ENCODE data around the gene AATK.
"Not testable (repeated sequence)": the region's sequence is repeated elsewhere in the genome, so short reads cannot be mapped to it uniquely, and the experiment has no call there.

The AATK gene

DNA sequence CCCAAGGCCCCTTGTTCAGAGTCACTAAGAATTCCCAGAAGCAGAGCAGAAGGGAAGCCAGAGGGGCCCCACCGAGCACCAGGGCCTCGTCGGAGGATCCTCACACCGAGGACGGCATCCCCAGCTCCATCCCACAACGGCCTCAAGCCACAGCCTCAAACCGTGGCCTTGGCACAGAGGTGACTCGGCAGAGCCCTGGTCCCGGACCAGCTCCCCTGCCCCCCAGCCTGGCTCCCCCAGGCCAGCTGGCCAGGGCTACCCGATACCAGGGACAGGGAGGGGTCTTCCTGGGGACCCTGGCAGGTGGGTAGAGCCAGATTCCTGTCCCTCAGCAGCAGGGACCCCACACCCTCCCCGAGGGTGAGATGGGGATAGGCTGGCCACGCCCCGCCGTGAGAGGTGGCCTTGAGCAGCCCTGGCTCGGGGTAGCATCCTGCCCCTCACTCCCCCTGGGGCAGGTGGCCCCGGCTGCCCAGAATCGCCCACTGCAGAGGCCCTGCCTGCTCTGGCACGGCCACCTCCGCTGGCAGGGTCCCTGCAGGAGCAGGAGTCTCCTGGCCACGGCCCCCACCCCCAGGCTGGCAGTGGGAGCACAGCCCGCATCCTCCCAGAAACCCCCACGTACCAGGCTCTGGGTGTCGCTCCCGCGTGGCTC, 6.3 kb downstream of the AATK start:
- DNase-seq, result no peak

DNA sequence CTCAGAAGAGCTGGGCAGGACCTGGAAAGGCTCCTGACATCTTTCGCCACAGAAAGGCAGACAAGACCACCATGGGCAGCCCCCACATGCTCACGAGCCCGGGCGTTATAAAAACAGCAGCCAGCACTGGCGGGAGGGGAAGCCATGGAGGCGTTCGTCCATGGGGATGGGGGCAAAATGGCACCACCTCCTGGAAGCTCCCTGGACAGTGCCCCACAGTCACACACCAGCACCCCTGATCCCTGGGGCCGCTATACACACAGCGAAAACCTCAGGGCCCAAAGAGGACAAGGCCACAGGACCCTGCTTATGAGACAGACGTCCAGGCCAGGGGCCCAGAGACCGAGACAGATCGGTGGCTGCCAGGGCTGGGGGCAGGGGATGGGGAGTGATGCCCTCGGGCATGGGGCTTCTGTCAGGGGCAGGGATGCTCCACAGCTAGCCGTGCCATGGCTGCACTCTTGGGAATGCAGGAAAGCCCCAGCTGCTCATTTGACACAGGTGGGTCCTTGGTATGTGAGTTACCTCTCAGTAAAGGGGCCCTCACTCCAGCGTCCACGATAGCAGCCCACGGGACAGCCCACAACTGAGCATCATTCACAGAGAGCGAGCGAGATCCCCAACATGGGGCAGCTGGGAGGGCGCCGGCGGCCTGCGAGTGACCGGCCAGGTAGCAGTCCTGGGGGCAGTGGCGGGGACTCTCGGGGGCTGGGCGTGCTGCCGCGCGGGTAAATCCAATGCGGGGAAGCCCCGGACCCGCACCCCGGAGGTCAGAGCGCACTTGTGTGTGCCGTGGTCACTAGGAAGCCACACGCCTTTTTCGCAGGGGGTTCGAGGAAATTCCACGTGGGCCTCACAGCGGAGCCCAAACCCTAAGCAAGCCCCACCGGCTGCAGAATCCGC, 7.1 kb downstream of the AATK start:
- DNase-seq, result no peak

DNA sequence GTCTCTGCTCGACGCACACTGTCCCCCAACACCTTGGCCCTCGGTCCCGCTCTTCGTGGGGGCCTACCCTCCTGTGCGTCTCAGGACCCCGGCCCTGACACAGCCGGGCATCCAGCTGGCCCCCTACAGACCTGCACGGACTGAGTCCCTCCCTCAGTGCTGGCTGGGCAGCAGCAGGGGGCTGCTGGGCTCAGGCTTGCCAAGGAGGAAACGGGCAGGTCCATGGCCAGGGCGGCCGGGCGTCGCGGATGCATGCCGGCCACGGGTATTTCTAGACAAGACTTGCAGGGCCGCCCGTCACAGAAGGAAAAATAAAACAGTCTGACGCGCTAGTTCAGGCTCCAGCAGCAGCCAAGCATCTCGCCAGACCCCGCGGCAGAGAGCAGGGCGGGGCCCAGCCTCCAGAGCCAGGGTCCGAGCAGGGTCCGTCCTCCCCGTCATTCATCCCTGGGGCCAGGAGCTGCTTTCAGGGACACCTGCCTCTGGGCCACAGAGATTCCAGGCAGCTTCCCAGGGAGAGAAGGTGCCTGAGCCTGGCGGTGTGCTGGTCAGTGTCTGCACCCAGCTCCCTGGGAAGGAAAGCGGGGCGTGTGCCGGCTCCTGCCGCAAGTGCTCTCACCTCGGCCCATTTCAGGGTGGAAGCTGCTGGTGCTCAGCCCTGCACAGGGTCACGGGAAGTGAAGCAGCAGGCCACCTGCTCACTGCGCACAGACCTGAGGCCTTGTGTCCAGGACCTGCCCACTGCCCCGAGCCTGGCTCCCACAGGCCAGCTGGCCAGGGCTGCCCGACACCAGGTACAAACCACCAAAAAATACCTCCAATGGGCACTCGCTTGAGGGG, 8.0 kb downstream of the AATK start:
- no peak for DNase-seq

DNA sequence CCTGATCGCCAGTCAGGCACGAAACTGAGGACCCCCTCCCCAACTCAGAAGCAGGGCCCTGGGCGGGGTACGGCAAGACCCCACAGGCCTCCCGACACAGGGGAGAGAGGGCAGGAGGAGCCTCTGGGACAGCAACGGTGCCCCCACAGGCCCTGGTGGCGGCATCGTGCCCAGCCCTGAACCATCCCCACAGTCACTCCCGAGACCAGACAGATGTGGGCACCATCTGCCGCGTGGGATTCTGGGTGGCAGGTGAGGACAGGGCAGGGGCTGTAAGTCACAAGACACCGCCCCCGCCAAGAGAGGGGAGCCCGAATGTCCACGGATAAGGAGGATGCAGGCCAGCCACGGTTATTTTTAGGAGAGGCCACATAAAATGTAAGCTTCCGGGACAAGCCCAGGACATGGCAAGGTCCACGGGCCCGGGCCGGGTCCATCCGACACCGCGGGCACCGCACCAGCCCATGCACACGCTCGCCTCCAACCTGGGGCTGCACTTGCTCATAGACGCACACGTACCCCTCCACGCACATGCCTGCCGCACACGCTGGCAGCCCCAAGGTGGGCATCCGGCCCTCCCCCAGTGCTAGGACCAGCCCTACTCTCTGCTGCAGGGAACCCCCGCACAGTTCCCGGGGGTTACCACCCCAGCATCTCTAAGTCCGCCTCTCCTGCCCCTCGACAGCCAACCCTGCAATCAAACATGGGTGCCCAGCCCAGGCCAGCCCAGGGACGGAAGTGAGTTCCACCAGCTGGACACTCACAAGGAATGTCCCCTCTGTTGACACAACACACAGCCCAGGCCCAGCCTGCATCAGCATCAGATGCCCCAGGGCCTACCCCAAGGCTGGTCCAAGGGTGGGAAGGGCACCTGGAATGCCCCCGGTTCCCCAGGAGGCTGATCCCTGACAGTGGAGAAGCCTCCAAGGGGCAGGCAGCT, 8.9 kb downstream of the AATK start:
- no peak for DNase-seq

DNA sequence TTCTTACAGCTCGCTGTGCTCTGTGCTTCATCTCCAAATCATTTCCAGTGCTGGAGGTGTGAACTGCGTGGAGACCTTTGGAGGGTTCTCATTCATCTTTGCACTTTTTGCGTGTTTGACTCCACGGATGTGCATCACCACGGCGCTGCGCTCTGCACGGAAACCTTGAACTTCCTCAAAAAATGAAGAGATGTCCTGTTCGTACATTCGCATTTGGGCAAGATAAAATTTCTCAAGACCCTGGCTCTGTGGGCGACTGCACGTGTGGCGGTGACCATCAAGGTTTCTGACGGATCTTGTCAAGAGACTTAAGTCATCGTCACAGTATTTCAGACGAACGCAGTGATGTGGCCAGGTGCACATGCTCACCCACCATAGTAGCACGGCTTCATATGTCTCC, 11.1 kb downstream of the AATK start:
- no peak for DNase-seq

DNA sequence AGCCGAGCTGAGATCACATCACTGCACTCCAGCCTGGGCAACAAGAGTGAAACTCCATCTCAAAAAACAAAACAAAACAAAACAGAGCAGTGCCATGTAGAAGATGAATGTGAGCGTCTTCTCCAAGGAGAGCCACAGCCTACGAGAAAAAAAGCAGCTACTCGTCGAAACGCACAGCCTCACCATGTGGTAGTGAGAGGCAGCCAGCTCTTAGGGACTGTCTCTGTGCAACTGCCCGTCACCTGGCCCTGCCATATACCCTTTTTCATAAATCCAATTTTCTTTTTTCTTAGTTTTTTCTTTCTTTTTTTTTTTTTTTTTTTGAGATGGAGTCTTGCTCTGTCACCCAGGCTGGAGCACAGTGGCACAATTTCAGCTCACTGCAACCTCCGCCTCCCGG, 12.0 kb downstream of the AATK start:
- DNase-seq, result not testable (repeated sequence)

DNA sequence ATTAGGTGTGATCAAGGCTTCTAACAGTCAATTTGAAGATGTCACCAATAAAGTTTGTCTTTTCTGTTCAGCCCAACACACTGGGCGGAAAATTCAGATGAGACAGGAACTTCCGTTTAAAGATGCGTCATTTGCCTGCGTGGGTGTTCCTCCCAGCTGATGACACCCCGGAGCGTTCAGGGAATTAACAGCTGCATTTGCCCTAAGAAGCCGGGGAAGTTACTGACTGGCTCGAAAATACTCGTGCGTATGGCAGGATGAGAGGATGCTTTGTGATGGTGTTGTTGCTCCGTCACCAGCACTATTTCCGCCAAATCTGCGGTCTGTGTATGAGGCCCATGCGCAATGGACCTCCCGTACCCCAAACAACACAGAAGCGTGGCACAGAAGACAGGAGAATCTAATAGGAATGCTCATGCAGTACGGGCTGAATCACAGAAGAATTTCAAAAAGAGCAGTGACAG, 12.6 kb downstream of the AATK start:
- no peak for DNase-seq

DNA sequence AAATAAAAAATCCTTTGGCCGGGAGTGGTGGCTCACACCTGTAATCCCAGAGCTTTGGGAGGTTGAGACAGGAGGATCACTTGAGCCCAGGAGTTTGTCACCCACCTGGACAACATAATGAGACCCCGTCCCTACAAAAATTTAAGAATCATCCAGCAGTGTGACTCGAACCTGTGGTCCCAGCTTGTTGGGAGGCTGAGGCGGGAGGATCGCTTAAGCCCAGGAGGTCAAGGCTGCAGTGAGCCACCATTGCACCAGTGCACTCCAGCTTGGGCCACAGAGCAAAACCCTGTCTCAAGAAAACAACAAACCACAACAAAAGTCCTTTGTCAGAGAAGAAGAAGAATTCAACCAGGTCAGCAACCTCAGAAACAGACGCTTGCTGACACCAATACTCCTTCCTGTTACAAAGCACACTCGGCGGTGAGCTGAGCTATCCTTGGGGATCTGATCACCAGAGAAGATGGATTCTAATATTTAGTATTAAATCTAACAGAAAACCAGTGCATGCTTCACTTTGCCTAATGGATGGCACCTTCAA, 13.7 kb downstream of the AATK start:
- DNase-seq, result no peak

DNA sequence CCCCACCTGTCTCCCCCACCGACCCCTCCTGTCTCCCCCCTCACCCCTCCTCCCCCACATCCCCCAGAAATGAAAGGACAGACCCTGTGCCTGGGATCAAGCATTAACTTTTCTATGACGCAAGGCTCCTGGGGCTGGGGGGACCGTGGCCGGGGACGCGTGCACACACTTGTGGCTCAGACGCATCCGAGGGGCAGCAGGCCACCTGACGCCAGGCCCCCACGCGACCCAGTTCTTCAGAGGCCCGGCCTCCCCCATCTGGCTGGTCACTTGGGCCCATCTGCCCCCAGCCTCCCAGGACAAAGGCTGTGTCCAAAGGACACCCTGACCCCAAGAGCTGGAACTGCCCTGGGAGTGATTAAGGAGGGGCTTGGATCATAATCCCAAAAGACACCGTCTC, 14.7 kb downstream of the AATK start:
- no peak for DNase-seq

DNA sequence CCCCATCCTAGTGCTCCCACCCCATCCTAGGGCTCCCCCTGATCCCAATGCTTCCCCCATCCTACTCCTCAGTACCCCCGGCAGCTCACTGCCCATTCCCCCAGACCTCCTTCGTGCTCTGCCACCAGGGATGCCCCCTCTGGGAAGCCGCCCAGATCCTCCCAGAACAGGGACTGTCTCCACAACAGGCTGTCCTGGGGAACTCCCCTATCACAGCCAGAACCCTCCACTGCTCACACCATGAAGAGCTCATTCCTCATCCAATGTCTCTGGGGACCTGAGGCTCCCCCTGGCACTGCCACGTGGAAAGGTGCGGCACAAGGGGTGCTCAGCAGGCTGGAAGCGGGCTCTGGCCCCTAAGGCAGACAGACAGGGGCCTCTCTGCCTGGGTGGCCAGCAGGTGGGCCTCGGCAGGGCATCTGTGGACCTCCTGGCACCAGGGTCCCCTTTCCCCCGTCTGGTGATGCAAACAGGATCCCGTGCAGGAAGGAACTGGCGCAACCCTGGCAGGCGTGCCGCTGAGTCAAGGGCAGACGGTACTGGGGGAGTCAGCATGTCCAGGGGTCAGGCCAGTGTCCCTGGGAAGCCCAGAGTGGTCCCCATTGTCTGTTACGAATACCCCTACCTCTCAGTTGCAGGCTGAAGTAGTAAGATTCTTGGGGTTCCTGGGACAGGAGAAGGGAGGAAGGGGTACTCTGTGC, 15.5 kb downstream of the AATK start:
- DNase-seq, result no peak

DNA sequence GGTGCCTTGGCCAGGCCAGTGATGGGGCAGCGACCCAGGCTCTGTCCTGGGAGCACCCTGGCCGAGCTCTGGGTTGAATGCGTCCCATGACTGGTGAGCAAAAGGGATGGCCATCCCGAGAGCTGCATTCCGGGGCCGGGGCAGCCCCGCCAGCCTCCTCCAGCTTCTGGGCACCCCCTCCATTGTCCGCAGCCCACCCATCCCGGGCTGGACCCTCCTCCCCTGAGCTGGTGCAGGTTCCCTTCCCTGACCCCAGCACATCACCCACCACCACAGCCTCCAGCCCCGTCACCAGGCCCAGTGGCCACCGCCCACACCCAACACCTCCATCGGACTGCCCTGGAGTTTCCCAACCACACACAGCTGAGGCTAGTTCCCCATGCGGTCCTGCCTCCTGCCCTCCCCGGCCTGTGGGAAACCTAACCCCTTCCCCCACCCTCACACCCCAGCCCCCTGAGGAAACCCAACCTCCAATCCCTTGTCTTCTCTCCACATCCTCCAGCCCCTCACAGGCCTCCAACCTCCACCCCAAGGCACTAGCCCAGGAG, 17.0 kb downstream of the AATK start:
- no peak for DNase-seq

DNA sequence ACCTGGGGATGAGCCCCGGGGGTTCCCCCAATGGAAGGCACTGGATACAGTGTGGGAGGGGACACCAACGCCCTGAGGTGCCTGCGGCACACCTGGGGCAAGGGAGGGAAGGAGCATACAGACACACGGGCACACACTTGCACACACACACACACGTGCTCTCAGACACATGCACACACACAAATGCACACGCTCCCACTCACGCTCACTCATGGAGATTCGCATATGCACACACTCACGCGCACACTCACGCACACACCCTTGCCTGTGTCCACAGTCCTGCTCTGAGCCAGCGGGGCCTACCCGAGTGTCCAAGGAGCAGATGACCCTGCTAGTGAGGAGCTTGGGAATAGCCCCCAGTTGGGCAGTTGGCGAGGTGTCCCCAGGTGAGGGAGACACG, 17.4 kb downstream of the AATK start:
- no peak for DNase-seq

DNA sequence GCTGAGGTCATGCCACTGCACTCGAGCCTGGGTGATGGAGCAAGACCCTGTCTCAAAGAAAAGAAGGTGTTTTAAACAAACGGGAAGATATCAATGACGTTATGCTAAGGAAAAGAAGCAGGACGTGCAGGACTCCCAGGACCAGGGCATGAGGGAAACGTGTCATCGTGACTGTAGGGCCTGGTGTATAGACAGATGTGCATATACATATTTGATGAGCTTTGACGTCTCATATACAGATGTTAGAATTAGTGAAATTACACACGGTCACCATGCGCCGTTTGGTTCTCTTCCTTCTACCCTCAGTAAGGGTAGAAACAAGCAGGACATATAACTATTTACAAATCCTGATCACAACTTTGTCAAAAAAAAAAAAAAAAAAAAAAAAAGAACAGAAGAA, 18.3 kb downstream of the AATK start:
- DNase-seq, result no peak

DNA sequence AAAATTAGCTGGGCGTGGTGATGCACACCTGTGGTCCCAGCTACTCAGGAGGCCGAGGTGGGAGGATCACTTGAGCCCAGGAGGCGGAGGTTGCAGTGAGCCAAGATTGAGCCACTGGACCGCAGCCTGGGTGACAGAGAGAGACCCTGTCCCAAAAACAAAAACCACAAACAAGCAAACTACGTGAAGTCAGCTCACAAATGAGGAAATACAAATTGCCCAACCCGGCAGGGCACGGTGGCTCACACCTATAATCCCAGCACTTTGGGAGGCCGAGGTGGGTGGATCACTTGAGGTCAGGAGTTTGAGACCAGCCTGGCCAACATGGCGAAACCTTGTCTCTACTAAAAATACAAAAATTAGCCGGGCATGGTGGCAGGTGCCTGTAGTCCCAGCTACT, 19.8 kb downstream of the AATK start:
- DNase-seq, result not testable (repeated sequence)

DNA sequence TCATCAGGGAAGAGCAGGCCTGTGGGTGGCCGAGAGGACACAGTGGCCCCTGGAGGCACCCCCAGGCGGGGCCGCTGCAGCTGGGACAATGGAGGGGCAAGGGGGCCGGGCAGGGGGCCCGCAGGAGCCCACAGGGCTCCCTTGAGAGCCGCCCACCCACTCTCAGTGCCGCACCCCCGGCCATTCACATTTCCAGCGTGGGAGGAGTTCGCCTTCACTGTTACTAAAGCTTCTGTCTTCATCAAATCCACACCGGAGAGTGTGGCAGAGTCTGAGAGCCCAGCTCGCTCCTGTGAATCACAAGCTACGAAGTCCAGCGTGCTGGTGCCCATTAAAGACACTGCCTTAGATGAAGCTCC, 21.6 kb downstream of the AATK start:
- DNase-seq, result no peak

DNA sequence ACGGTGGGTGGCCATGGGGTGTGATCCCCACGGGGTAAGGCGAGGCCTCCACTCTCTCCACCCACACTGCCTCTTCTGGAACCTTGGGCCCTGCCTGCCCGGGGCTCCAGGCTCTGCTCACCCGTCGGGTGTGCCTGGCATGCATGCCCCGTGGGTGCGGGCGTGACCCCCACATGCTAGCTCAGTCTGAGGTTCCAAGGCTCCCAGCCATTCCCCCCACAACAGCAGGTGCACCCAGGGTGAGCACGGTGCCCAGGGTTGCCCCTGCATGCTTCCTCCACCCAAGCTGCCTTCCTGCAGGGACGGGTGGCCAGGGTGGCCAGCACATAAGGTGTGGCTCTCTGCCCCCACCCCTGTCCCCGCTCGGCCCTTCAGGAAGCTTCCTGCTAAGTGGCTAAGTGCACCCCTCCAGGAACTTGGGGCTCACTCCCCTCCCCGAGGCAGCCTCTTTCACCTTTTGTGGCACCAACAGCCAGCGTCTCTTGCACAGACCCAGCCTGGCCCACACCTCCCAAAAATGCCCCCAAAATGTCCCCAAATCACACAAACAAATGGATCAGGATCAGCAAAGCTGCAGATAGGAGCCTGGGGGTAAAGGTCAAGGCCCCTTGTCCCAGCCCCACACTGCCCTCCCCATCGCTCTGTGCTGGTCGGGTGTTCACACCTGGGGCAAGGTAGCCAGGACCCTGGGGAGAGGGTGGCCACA, 22.2 kb downstream of the AATK start:
- no peak for DNase-seq

DNA sequence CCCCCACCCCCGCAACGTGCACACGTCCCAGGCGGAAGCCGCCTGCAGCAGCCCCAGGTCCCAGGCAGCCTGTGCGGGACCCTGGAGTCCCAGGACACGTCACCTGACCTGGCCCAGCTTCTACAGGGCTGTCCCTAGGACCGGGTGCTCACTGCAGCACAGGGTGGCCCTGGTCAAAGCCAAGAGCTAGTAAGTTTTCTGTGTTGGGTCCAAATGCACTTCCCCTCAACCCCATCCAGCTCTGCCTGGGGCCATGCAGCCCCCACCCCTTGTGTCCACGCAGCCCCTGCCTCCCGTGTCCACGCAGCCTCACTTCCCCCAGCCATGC, 22.9 kb downstream of the AATK start:
- DNase-seq, result no peak

DNA sequence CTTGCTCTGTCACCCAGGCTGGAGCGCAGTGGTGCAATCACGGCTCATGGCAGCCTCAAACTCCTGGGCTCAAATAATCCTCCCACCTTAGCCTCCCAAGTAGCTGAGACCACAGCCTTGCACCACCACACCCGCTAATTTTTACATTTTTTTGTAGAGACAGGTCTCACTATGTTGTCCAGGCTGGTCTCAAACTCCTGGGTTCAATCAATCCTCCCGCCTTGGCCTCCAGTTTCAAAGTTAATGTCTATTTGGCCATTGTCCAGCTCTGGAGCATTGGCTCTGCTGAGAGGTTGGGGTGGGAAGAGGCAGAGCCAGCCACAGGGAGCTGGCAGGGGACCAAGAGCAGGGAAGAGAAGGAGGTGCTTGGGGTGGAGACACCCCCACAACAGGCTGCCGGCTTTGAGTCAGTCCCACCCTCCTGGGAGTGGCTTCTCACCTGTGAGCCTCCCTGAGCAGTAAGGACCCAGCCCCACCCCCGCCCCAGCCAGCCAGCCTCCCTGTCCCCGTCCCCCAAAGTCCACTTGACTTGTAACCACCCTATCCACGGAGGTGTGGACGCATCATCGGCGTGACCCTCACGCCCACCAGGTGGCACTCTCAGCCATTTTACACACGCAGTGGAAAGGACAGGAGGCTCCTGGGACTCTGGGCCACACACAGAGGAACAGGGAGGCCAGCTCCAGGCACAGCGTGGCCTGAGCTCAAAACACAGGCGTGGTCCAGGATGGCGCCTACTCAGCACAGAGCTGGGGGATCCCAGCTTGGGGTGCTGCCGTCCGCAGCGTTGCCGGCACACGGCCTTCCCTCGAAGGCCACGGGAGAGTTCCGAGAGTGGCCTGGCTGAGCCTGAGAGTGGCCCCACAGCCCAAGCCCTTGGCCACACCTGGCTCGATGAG, 23.5 kb downstream of the AATK start:
- DNase-seq, result peak; percentile 71

DNA sequence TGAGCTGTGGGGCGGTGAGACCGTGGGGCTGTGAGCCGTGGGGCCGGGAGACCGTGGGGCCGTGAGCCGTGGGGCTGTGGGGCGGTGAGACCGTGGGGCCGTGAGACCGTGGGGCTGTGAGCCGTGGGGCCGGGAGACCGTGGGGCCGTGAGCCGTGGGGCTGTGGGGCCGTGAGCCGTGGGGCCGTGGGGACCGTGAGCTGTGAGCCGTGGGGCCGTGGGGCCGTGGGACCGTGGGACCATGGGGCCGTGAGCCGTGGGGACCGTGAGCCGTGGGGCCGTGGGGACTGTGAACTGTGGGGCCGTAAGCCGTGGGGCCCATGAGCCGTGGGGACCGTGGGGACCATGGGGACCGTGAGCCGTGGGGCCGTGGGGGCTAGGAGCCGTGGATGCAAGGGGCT, 25.3 kb downstream of the AATK start:
- no peak for DNase-seq

DNA sequence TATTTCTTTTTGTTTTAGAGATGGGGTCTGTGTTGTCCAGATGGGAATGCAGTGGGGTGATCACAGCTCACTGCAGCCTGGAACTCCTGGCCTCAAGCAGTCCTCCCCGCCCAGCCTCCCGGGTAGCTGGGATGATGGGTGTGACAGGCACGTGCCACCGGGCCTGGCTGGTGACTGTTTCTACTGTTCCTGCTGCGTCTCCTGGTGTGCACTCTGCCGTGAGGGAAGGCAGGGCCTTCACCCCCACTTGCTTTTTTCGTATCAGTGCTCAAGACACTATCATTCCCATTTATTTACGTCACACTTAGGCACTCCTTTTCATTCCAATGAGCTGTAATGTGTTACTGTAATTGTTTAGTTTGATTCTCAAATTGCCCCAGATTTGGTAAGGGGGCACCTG, 26.0 kb downstream of the AATK start:
- DNase-seq, result no peak
